Liver (tissue), 9 donors: ENCODE results near the gene SLC6A2. TPM values are rescaled to one million over a fixed set of nuclear protein-coding genes. Genes with fewer than 3 reads are reported as not detected.

Experiments
- DNase-seq: peaks from one replicate; pipeline ENCODE4 v3.0.0-alpha.2; 2017; ENCODE audit warnings: low spot score
- H3K27ac ChIP-seq, 2 donors: one replicate each; pipeline ENCODE4 v1.7.0; 2013; ENCODE audit warnings: inconsistent platforms in 2 of 2, low read length in 2 of 2, control low read depth in 1 of 2, low read depth in 1 of 2, mild to moderate bottlenecking in 1 of 2
- H3K27me3 ChIP-seq, 4 donors: one replicate each; pipeline versions ENCODE4 v1.6.1 to v1.7.0; 2013; ENCODE audit warnings: low read length in 3 of 4, inconsistent platforms in 1 of 4, mild to moderate bottlenecking in 1 of 4, moderate library complexity in 1 of 4; ENCODE audit not compliant: control insufficient read depth in 4 of 4, insufficient read depth in 4 of 4
- H3K36me3 ChIP-seq, 4 donors: one replicate each; pipeline versions ENCODE4 v1.6.1 to v1.7.0; 2013; ENCODE audit warnings: low read length in 3 of 4, mild to moderate bottlenecking in 3 of 4, low read depth in 1 of 4, moderate library complexity in 1 of 4; ENCODE audit not compliant: control insufficient read depth in 4 of 4, insufficient read depth in 3 of 4
- H3K4me1 ChIP-seq, 4 donors: one replicate each; pipeline versions ENCODE4 v1.6.1 to v1.7.0; 2013; ENCODE audit warnings: low read length in 3 of 4, mild to moderate bottlenecking in 3 of 4, moderate library complexity in 1 of 4; ENCODE audit not compliant: control insufficient read depth in 4 of 4, insufficient read depth in 4 of 4
- H3K4me3 ChIP-seq, 3 donors: one replicate each; pipeline versions ENCODE4 v1.6.1 to v1.7.0; 2013; ENCODE audit warnings: low read length in 3 of 3, control low read depth in 1 of 3, low read depth in 1 of 3, mild to moderate bottlenecking in 1 of 3
- H3K9ac ChIP-seq, 2 donors: one replicate each; pipeline ENCODE4 v1.7.0; 2013; ENCODE audit warnings: low read length in 2 of 2, mild to moderate bottlenecking in 2 of 2, moderate library complexity in 2 of 2, control low read depth in 1 of 2, low read depth in 1 of 2
- H3K9me3 ChIP-seq, 4 donors: one replicate each; pipeline versions ENCODE4 v1.6.1 to v1.7.0; 2013; ENCODE audit warnings: low read length in 3 of 4; ENCODE audit not compliant: control insufficient read depth in 4 of 4
- EGR1 ChIP-seq, 2 donors: IDR thresholded peaks; 2 replicates each; pipeline ENCODE4 v1.6.1; 2016 to 2018; ENCODE audit warnings: antibody characterized with exemption in 2 of 2, low read depth in 2 of 2
- FOXA1 ChIP-seq: IDR thresholded peaks from 2 replicates; pipeline ENCODE4 v1.6.1; 2016; ENCODE audit warnings: antibody characterized with exemption
- FOXA2 ChIP-seq: IDR thresholded peaks from 2 replicates; pipeline ENCODE4 v1.6.1; 2016; ENCODE audit warnings: antibody characterized with exemption
- GABPA ChIP-seq, 2 donors: IDR thresholded peaks in 1 of 2; conservative IDR thresholded peaks in 1 of 2; 2 replicates each; pipeline ENCODE4 v1.6.1; 2016; ENCODE audit warnings: antibody characterized with exemption in 2 of 2, mild to moderate bottlenecking in 1 of 2, moderate library complexity in 1 of 2
- HNF4A ChIP-seq, 2 donors: conservative IDR thresholded peaks; 2 replicates each; pipeline ENCODE4 v1.6.1; 2016; ENCODE audit warnings: antibody characterized with exemption in 2 of 2, mild to moderate bottlenecking in 2 of 2
- HNF4G ChIP-seq: IDR thresholded peaks from 2 replicates; pipeline ENCODE4 v1.6.1; 2016; ENCODE audit warnings: antibody characterized with exemption
- JUND ChIP-seq, 2 donors: IDR thresholded peaks; 2 replicates each; pipeline ENCODE4 v1.6.1; 2016; ENCODE audit warnings: antibody characterized with exemption in 2 of 2
- NR2F2 ChIP-seq: IDR thresholded peaks from 2 replicates; pipeline ENCODE4 v1.6.1; 2016; ENCODE audit warnings: antibody characterized with exemption
- RAD21 ChIP-seq, 2 donors: IDR thresholded peaks; 2 replicates each; pipeline ENCODE4 v1.6.1; 2016; ENCODE audit warnings: antibody characterized with exemption in 2 of 2, mild to moderate bottlenecking in 2 of 2
- SP1 ChIP-seq: IDR thresholded peaks from 2 replicates; pipeline ENCODE4 v1.6.1; 2018; ENCODE audit warnings: antibody characterized with exemption, mild to moderate bottlenecking
- TAF1 ChIP-seq: conservative IDR thresholded peaks from 2 replicates; pipeline ENCODE4 v1.6.1; 2016; ENCODE audit warnings: antibody characterized with exemption, mild to moderate bottlenecking
- YY1 ChIP-seq: IDR thresholded peaks from 2 replicates; pipeline ENCODE4 v1.6.1; 2016; ENCODE audit warnings: antibody characterized with exemption, mild to moderate bottlenecking
- WGBS: extraction: QIAGEN DNeasy Blood & Tissue Kit; methylation state at CpG from one replicate; pipeline ENCODE4 v1.1.7; 2013; 5-methylcytosine and 5-hydroxymethylcytosine counted together
- polyA plus RNA-seq, 2 donors: library from polyadenylated mRNA; stranded (reverse) in 1 of 2; unstranded in 1 of 2; fragments of 200-250 nt in 1 of 2; fragments of >200 nt in 1 of 2; fragmentation: Nextera tagmentation in 1 of 2; extraction: Ambion mirVana in 1 of 2; gene quantifications; one replicate each; pipeline versions ENCODE4 v1.2.1 to v1.2.3, GENCODE V29; 2013 to 2015
- total RNA-seq, 2 donors: library from RNA; depleted of rRNA; stranded (reverse); fragments of >200 nt; gene quantifications; one replicate each; pipeline ENCODE4 v1.2.3, GENCODE V29; 2014
- TF ChIP-seq, protein P1 (sequence below): IDR thresholded peaks from 2 replicates; pipeline ENCODE4 v1.6.1; 2016; ENCODE audit warnings: antibody characterized with exemption
- TF ChIP-seq, protein P2 (sequence below): IDR thresholded peaks from 2 replicates; pipeline ENCODE4 v1.6.1; 2016; ENCODE audit warnings: antibody characterized with exemption
- TF ChIP-seq, protein P3 (sequence below): IDR thresholded peaks from 2 replicates; pipeline ENCODE4 v1.6.1; 2016; ENCODE audit warnings: antibody characterized with exemption
- TF ChIP-seq, protein P4 (sequence below): fragments of 150-350 bp; IDR thresholded peaks from 2 replicates; pipeline ENCODE4 v1.5.1; 2017; ENCODE audit warnings: improper control_type of control experiment, low read depth, low read length; ENCODE audit not compliant: missing input control
- donor health status: healthy.
- donor health status: healthy.
- donor health status: healthy.
- donor health status: healthy.
- donor health status: healthy.

SLC6A2 gene
- total and polyA plus RNA-seq, 4 donors, result under 0.01 to 0.10 (median 0.07) TPM; not detected in 1

DNA sequence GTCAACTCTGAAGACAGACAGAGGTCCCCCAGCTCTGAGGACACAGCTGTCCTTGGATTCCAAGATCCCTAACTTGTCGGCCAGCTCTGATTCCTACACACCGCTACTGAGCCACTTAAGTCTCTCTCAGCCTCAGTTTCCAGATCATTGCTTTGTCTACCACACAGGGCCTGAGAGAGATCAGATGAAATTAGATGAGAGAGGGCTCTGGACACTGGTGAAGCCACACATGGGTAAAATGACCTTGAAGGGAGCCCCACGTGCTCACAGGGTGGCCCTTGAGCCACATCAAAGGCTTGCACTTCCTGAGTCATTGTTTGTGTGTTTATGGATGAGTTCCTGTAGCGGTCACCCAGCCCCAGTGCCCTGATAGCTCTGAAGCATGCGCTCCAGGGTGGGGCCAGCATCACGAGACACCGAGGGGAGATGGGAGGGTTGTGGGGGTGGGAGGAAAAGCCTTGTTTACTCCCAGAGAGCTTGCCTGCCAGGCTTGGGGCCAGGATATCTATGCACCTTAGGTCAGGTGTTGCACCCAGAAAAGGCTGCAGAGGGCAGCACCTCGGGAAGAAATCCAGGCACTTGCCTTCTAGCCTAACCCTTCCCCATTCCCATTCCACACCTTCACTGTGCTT lies 32.7 kb upstream of the SLC6A2 start (continued):
- TF ChIP-seq, protein P1, sequence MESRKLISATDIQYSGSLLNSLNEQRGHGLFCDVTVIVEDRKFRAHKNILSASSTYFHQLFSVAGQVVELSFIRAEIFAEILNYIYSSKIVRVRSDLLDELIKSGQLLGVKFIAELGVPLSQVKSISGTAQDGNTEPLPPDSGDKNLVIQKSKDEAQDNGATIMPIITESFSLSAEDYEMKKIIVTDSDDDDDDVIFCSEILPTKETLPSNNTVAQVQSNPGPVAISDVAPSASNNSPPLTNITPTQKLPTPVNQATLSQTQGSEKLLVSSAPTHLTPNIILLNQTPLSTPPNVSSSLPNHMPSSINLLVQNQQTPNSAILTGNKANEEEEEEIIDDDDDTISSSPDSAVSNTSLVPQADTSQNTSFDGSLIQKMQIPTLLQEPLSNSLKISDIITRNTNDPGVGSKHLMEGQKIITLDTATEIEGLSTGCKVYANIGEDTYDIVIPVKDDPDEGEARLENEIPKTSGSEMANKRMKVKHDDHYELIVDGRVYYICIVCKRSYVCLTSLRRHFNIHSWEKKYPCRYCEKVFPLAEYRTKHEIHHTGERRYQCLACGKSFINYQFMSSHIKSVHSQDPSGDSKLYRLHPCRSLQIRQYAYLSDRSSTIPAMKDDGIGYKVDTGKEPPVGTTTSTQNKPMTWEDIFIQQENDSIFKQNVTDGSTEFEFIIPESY, result no peak
- TF ChIP-seq NR2F2, result no peak
- TF ChIP-seq FOXA2, result peak; percentile 17
- TF ChIP-seq, protein P2, sequence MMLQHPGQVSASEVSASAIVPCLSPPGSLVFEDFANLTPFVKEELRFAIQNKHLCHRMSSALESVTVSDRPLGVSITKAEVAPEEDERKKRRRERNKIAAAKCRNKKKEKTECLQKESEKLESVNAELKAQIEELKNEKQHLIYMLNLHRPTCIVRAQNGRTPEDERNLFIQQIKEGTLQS, result no peak
- TF ChIP-seq, protein P3, sequence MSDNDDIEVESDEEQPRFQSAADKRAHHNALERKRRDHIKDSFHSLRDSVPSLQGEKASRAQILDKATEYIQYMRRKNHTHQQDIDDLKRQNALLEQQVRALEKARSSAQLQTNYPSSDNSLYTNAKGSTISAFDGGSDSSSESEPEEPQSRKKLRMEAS, result no peak
- no peak for TF ChIP-seq JUND (IDR thresholded peaks at IDR 0.05)
- no peak for TF ChIP-seq HNF4G
- TF ChIP-seq YY1, result no peak
- no peak for TF ChIP-seq GABPA (IDR thresholded peaks at IDR 0.05 in 1 of 2, conservative IDR thresholded peaks at IDR 0.05 in 1 of 2)

DNA sequence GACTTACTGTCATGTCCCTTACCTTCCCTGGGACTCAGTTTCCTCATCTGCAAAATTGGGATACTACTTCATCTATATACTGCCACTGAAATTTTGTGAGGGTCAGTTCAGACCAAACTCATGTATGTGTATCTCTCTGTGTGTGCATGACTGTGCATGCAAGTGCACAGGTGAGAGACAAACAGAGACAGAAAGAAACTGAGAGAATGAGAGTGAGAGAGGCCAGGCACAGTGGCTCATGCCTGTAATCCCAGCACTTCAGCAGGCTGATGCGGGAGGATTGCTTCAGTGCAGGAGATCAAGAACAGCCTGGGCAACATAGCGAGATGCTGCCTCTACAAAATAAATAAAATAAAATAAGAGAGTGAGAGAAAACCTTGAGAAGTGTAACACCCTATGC lies 32.1 kb upstream of the SLC6A2 start:
- WGBS, result 96% methylated on average over 2 of the region's 2 CpGs
- DNase-seq, result no peak
- Histone ChIP-seq H3K9ac (peak overlapping the region in 1 of 2 donors; percentile 21), H3K27ac (no peak overlapping the region), H3K9me3 (no peaks in the 10 kb centered on the region), H3K36me3 (no peaks in the 10 kb centered on the region), H3K27me3 (no peaks in the 10 kb centered on the region), H3K4me3 (no peak overlapping the region), H3K4me1 (peaks cover 1 to 19% (median 14%) of the 10 kb centered on the region in 4 donors)
- TF ChIP-seq FOXA2 (no peak), NR2F2 (no peak), FOXA1 (no peak), TAF1 (no peak), HNF4A (conservative IDR thresholded peaks at IDR 0.05) (no peak), GABPA (IDR thresholded peaks at IDR 0.05 in 1 of 2, conservative IDR thresholded peaks at IDR 0.05 in 1 of 2) (no peak)
- TF ChIP-seq, protein P3, result no peak
- TF ChIP-seq, protein P2, result no peak
- TF ChIP-seq, protein P1, result no peak

DNA sequence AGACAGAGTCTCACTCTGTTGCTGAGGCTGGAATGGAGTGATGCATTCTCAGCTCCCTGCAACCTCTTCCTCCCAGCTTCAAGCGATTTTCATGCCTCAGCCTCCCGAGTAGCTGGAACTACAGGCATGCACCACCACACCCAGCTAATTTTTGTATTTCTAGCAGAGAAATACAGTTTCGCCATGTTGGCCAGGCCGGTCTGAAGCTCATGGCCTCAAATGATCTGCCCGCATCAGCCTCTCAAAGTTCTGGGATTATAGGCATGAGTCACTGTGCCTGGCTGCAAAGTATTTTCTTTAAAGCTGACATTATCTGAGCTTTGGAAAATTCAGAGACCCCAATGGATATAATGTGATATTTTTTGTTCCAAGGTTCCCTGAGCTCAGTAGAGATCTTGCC lies 31.1 kb upstream of the SLC6A2 start:
- Histone ChIP-seq H3K9me3 (no peaks in the 10 kb centered on the region), H3K36me3 (no peaks in the 10 kb centered on the region), H3K27ac (no peak overlapping the region), H3K4me3 (no peak overlapping the region), H3K9ac (no peak overlapping the region), H3K27me3 (no peaks in the 10 kb centered on the region), H3K4me1 (peaks cover 1 to 19% (median 14%) of the 10 kb centered on the region in 4 donors)
- WGBS, result 97% methylated on average over 5 of the region's 5 CpGs
- TF ChIP-seq SP1 (no peak), HNF4A (conservative IDR thresholded peaks at IDR 0.05) (no peak), HNF4G (no peak), RAD21 (IDR thresholded peaks at IDR 0.05) (no peak), FOXA1 (no peak), EGR1 (IDR thresholded peaks at IDR 0.05; ENCODE audit: low read depth in 2 of 2) (no peak), JUND (IDR thresholded peaks at IDR 0.05) (no peak), YY1 (no peak)
- TF ChIP-seq, protein P3, result no peak
- TF ChIP-seq, protein P2, result no peak
- TF ChIP-seq, protein P1, result no peak
- TF ChIP-seq, protein P4, sequence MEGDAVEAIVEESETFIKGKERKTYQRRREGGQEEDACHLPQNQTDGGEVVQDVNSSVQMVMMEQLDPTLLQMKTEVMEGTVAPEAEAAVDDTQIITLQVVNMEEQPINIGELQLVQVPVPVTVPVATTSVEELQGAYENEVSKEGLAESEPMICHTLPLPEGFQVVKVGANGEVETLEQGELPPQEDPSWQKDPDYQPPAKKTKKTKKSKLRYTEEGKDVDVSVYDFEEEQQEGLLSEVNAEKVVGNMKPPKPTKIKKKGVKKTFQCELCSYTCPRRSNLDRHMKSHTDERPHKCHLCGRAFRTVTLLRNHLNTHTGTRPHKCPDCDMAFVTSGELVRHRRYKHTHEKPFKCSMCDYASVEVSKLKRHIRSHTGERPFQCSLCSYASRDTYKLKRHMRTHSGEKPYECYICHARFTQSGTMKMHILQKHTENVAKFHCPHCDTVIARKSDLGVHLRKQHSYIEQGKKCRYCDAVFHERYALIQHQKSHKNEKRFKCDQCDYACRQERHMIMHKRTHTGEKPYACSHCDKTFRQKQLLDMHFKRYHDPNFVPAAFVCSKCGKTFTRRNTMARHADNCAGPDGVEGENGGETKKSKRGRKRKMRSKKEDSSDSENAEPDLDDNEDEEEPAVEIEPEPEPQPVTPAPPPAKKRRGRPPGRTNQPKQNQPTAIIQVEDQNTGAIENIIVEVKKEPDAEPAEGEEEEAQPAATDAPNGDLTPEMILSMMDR, result no peak
- no peak for DNase-seq
